ENCODE results near the gene SUPT7L.
"Not testable (repeated sequence)": the region's sequence is repeated elsewhere in the genome, so short reads cannot be mapped to it uniquely, and the experiment has no call there.

The SUPT7L gene

DNA sequence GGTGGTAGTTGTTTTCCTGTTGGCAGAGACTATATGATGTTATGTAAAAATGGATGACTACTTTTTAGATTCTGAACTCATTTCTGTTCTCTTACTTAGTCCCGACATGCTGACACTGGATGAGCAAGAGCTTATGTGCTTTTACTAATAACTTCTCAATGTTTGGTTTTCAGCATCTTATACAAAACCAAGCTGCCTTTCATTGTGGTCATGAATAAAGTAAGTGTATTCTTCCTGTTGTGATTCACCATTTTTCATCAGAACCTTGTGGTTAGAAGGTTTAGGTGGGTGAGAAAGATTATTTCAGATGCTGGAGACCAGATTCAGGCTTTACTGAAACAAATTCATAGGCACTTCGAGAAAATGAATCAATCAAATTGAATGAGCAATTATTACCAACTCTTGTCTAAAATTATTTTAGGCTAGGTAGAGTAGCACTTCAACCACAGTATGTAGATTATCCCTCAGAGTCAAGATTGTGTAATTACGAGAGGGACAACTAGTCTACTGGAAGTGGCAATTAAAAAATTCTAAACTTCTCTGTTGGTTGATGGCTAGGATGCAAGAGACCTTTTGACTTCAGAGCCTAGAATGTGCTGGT, 25.3 kb downstream of the SUPT7L start:
- DNase-seq (ENCODE audit: low read depth), result no peak

DNA sequence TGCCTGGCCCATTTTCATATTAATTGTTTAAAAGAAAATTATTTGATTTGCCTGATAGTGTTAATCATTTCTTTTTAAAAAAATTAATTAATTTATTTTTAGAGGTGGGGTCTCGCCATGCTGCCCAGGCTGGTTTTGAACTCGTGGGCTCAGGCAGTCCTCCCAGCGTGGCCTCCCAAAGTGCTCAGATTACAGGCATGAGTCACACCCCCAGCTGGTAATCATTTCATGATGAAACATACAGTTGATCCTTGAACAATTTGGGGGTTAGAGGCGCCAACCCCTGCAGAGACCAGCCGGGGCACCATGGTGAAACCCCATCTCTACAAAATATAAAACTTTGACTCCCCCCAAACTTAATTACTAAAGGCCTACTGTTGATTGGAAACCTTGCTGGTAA, 26.6 kb downstream of the SUPT7L start:
- no peak for DNase-seq (ENCODE audit: low read depth)

DNA sequence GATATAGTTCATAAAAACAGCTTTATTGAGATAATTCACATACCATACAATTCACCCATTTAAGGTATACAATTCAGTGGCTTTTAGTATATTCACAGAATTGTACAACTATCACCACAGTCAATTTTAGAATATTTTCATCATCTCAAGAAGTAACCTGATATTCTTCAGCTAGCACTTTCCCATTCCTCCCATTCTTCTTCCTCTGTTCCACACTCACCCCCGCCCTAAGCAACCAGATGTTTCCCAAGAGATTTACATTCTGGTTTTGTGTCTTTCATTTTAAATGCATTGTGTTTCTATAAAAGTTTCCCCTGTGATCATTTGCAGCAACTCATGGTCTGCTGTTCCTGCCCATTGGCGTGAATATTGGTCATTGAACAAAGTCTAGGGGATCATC, 29.1 kb downstream of the SUPT7L start:
- DNase-seq (ENCODE audit: low read depth), result no peak

DNA sequence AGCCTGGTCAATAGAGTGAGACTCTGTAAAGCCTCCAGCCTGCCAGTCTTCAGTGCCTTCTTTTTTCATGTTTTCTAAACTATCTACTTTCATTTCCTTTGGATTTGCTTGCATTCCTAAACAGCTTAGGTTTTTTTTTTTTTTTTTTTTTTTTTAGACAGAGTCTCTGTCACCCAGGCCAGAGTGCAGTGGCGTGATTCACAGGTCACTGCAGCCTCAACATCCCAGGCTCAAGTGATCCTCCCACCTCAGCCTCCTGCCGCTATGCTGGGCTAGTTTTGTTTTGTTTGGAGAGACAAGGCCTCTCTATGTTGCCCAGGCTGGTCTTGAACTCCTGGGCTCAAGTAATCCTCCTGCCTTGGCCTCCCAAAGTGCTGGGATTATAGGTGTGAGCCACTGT, 33.2 kb downstream of the SUPT7L start:
- not testable (repeated sequence) for DNase-seq (ENCODE audit: low read depth)

DNA sequence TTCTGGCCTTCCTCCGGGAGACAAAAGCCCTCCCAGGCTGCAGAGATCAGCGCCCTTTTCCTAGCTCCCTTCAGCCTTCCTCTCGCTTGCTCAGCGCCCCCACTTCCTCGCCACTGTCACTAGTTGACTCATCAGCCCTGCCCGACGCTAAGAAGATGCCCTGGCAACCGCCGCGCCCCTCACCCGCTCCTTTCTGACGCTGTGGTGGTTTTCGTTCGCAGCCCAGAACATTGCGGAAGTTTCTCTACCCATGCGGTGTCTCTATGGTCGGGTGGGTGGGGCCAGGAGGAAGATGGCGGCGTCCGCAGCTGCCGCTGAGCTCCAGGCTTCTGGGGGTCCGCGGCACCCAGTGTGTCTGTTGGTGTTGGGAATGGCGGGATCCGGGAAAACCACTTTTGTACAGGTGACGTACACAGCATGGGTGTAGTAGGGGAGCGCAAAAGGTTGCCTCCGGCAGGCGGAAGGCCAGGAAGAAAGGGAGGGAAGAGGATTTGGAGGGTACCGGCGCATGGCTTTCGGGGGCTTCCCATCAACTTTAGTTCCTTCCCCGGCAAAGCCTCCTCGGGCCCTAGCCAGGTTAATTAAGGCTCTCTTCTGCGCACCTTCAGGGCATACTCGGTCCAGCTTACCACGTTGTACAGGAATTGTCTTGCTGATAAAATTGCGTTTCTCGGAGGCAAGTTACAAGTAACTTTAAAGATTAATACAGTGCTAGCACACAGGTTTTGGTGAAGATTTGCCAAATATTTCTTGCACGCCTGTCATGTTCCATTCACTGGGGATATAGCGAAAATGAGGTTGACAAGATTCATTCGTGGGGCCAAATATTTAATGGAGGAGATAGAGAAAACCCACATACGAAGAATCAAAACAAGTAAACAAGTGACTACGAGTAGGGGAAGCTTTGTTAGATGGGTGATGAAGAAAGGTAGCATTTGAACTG, 34.4 kb downstream of the SUPT7L start, which contains the start of the genes CCDC121 and GPN1:
Gene CCDC121, minus strand, starts transcription at position 246 of the 943 bp plus-strand sequence. CDS start 1,213 bp downstream, outside the sequence.
Gene GPN1, plus strand, starts transcription at position 284 of the 943 bp plus-strand sequence. Its CDS starts 9 bp downstream, at position 293.
- DNase-seq (ENCODE audit: low read depth), result peak; percentile 89

DNA sequence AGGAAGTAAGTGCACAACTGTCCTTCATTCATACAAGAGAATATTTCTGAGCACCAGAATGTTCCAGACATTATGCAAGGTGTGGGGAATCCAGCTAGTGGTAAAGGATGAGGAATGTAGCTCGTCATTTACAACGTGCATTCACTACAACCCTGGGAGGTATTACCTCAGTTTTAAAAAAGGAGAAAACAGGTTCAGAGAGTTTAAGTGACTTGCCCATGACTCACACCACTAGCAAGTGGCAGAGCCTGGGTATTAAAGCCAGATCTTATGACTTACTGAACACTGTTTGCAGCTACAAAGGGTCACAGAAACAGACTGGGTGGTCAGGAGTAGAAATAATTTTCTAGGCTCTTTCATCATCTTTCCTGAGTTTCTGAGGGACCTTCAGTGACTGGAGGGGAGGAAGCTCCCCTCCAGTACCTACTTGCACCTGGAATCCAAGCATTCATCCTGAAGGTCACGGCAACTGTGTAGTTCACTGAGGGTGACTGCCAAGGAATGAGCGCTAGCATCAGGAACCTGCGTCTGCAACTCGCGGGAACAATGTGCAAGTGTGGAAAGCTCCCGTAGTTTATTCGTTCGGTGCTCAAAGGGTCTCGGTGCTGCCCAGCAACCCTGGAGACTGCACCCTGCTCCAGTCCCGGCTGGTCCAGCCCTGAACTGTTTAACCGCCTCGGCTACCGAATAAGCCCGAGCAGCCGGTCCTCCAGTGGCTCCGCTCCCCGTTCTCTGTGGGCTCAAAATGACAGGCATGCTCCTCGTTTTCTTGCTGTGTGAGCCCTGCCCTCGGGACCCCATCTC, 35.2 kb downstream of the SUPT7L start:
- no peak for DNase-seq (ENCODE audit: low read depth)

DNA sequence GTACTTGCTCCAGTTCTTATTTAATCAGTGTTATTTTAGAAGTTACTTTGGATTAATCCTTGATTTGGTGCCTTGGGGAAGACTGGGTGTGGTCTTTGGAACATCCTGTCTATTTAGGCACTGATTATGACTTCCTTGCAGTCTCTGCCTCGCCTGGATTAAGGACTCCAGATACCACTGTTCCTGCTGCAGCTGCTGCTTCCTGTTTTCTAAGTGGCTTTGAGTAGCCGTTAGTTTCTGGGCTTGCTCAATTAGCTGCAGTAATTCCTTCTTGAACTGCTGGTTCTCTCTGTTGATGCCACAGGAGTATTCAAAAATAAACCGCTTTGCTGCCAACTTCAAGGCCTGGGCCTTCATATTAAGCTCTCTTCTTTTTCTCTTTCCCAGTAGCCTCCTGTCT, 36.5 kb downstream of the SUPT7L start:
- DNase-seq (ENCODE audit: low read depth), result not testable (repeated sequence)

DNA sequence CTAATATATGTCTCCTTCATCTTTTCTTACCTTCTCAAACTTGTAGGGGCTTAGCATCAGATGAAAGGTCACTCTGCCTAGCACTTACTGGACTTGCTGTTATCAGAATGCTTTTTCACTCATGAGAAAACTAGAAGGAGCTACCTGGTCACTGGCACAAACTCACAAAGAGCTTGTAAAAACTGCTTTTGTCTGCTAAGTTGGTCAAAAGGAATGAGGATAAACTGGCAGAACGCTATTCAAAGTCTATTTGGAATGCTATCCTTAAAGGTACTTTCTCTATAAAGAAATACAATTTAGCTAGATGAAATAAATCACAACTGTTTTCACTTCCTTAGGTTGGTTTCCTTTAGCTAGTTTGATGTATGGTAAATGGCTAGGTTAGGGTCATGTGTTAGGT, 37.1 kb downstream of the SUPT7L start:
- not testable (repeated sequence) for DNase-seq (ENCODE audit: low read depth)

DNA sequence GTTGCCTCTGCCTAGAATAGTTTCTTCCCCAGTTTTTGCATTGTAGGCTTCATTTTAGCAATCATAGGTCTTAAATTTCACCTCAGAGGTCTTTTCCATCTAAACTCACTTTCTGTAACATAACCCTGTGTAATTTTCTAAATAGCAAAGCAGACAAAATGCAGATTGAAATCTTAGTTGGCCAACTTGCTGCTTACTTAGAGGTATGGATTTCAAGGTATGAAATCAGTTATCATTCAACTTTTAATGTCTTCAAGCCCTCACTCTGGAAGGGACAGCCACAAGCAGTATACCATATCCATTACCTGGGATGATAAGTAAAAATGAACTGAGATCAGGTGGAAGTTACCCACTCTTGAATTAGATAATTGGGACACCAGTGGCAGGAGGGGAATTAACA, 38.5 kb downstream of the SUPT7L start:
- no peak for DNase-seq (ENCODE audit: low read depth)

DNA sequence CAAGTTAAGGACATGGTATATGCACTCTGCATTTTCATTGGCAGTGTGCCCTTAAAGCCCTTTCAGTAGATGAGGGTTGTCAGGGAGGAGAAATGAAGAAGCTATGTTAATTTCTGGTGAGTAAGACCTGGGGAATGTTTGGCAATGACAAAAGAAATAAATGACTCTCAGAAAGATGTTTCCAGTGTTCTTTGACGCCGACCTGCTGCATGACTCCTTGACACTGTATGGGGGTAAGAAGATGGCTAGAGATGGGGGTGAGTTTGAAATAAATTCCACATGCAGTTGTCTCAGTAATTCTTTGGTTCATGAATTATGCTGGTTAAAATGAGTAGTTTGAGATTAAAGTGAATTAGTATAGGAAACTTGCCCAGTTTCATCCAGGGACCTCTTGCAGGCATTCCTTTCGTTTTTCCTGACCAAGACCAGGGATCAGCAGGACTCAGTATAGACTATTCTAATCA, 40.5 kb downstream of the SUPT7L start:
- no peak for DNase-seq (ENCODE audit: low read depth)

DNA sequence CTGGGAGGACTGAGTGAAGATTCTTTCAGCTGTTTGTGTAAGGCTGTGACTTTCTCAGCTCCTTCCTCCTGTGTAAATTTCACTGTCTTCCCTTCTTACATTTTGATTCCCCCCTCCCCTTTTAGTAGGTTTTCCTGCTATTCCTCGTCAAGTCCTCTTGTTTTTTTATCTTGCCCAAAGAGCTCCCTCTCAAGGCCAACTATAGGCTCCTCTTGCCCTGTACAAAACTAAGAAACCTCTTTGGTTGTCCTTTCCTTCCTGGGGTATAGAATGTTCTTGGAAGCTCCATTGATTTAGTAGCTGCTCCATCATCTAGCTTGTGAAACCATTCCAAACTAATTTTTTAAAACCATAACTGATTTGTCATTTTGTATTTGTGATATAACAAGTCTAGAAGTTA, 41.9 kb downstream of the SUPT7L start:
- no peak for DNase-seq (ENCODE audit: low read depth)

DNA sequence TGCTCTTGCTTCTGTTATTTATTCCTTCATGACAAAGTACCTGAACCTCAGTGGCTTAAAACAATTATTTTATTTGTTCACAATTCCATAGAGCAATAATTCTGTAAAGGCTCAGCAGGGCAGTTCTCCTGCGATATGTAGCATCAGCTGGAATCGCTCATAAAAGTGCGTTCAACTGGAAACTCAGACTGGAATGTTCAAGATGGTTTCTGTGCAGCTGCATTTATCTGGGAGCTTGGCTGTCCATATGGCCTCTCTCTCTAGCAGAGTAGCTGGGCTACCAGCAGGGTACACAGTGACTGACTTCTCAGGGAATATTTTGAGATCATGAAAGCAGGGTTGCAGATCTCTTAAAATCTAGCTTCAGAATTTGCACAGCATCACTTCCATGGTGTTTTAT, 48.1 kb downstream of the SUPT7L start:
- DNase-seq (ENCODE audit: low read depth), result no peak

DNA sequence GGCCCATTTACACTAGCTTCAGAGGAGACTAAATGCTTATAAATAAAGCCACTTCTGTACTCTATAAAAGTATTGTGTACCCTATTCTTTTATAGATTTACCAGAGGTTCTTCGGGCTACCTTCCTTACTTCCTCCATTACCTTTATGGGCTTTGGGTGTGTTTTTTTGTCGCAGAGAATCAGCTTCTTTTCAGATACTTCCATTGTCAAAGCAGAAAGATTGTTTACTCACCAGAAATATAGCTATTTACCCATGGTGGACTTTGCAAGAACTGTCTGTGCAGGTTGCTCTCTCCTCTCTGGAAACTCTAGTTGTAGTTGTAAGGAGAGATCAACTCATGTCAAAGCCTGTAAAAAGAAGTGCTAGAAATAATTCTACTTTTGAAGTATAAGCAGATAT, 49.4 kb downstream of the SUPT7L start:
- DNase-seq (ENCODE audit: low read depth), result no peak

DNA sequence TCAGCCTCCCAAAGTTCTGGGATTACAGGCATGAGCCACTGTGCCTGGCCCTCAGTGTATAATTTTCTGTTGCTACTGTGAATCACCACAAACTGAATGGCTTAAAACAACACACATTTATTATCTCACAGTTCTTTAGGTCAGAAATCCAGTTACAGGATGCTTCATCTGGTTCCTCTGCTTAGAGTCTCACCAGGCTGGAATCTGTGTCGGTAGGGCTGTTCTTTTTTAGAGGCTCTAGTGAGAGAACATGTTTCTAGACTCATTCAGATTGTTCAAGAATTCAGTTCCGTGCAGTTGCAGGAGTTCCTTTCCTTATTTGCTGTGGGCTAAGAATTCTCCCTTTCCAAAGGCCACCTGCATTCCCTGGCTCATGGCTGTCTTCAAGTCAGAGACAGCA, 56.8 kb downstream of the SUPT7L start:
- DNase-seq (ENCODE audit: low read depth), result no peak
